Duodenal mucosa (tissue), 2 donors: ENCODE data around the gene TRIP13.
"Not testable (repeated sequence)": the region's sequence is repeated elsewhere in the genome, so short reads cannot be mapped to it uniquely, and the experiment has no call there.

Source experiments
- H3K27ac ChIP-seq: one replicate; pipeline ENCODE4 v1.7.0; 2013; ENCODE audit warnings: low read depth, low read length
- H3K27me3 ChIP-seq, 2 donors: one replicate each; pipeline ENCODE4 v1.7.0; 2013; ENCODE audit warnings: low read length in 2 of 2, control low read depth in 1 of 2; ENCODE audit not compliant: insufficient read depth in 2 of 2, control insufficient read depth in 1 of 2
- H3K36me3 ChIP-seq, 2 donors: one replicate each; pipeline ENCODE4 v1.7.0; 2013; ENCODE audit warnings: low read length in 2 of 2, control low read depth in 1 of 2; ENCODE audit not compliant: insufficient read depth in 2 of 2, control insufficient read depth in 1 of 2
- H3K4me1 ChIP-seq, 2 donors: one replicate each; pipeline ENCODE4 v1.7.0; 2013; ENCODE audit warnings: low read length in 2 of 2, control low read depth in 1 of 2; ENCODE audit not compliant: insufficient read depth in 2 of 2, control insufficient read depth in 1 of 2
- H3K4me3 ChIP-seq, 2 donors: one replicate each; pipeline ENCODE4 v1.7.0; 2013; ENCODE audit warnings: low read length in 2 of 2, low read depth in 1 of 2
- H3K9ac ChIP-seq, 2 donors: one replicate each; pipeline ENCODE4 v1.7.0; 2013; ENCODE audit warnings: low read length in 2 of 2, low read depth in 1 of 2
- H3K9me3 ChIP-seq, 2 donors: one replicate each; pipeline ENCODE4 v1.7.0; 2013; ENCODE audit warnings: low read length in 2 of 2, control low read depth in 1 of 2; ENCODE audit not compliant: control insufficient read depth in 1 of 2

Gene TRIP13

DNA sequence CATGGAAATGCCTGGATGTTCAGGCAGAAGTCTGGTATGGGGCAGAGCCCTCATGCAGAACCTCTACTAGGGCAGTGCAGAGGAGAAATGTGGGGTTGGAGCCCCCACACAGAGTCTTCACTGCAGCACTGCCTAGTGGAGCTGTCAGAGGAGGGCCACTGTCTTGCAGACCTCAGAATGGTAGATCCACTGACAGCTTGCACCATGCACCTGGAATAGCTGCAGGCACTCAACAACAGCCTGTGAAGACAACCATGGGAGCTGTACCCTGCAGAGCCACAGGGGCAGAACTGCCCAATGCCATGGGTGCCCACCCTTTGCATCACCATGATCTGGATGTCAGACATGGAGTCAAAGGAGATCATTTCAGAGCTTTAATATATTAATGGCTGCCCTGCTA is 36.9 kb downstream of the TRIP13 start:
- H3K36me3 ChIP-seq = no peaks in the 10 kb centered on the region
- no peak overlapping the region for H3K27ac ChIP-seq
- peaks cover 10 to 15% of the 10 kb centered on the region in 2 donors for H3K27me3 ChIP-seq
- H3K9ac ChIP-seq = no peak overlapping the region
- H3K9me3 ChIP-seq = no peaks in the 10 kb centered on the region
- H3K4me3 ChIP-seq = no peak overlapping the region
- H3K4me1 ChIP-seq = peaks cover 0 to 10% of the 10 kb centered on the region in 2 donors

DNA sequence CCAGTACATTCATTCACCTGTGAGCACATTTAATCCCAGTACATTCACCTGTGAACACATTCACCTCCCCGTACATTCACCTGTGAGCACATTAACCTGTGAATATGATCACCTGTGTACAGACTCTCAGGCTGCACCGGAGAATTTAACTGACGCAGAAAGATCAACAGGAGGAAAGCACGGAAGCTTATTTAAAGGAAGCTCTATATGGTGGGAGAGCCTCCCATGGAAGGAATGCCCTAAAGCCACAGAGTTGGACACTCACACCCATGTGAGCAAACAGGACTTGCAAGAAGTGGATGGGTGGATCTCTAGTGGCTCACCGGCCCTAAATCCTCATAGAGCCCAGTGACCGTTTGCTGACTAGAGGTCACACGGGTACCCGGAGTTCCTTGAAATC is 38.2 kb downstream of the TRIP13 start:
- H3K9ac ChIP-seq = no peak overlapping the region

DNA sequence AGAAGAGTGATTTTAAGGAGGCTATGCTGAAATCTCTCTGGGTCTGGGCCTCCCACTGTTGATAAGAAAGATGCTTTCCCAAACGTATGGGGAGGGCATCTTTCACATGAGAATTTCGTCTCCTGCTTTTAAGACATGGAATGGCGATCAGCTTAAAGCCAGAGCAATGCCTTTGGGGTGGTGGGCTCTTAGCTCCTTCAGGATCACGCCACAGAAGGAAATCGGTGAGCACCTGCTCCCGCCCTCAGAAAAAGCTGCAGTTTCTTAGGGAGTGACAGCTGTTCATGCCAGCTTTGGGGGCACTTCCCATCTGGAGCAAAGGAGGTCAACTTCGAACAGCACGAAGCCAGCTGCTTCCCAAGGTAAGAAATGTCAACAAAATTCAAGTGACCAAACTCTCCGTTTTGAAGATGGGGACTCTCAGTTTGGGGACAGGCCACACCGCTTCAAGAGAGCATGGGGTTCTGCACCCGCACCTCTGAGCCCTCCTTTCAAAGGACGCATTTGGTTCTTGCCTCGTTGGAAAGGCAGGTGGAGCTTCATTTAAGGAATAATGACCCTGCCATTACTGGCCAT is 39.0 kb downstream of the TRIP13 start:
- Histone ChIP-seq H3K27me3 (peaks cover 0 to 5% of the 10 kb centered on the region in 2 donors), H3K4me3 (no peak overlapping the region), H3K36me3 (no peaks in the 10 kb centered on the region), H3K9ac (no peak overlapping the region), H3K4me1 (peaks cover 0 to 8% of the 10 kb centered on the region in 2 donors), H3K27ac (no peak overlapping the region), H3K9me3 (no peaks in the 10 kb centered on the region)

More for the DNA sequence above, 38.2 kb downstream of the TRIP13 start:
- peaks cover 0 to 10% of the 10 kb centered on the region in 2 donors for H3K4me1 ChIP-seq
- H3K36me3 ChIP-seq = no peaks in the 10 kb centered on the region
- H3K4me3 ChIP-seq = no peak overlapping the region
- H3K27me3 ChIP-seq = peaks cover 3 to 13% of the 10 kb centered on the region in 2 donors
- H3K9me3 ChIP-seq = no peaks in the 10 kb centered on the region
- no peak overlapping the region for H3K27ac ChIP-seq

DNA sequence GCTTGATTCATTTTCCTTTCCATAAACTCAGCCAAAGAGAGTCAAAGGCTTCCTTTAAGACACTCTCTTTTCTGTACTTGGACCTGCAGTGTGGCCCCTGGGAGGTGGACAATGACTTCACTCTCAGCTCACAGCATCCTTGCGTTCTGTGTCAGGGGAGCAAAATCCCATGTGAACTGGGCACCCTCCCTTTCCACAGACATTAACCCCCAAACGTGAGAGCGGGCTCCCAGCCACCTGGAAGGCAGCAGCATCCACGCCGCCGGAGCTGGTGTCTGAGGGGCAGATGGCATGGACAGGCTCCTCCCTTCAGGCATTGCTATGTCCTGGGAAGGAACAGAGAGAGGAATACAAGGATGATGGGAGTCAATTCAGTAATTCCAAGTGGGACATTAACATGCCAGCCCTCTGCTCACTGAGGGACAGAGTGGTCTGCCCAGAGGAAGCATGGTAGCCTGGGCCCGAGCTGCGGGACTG is 39.5 kb downstream of the TRIP13 start:
- H3K9me3 ChIP-seq = no peaks in the 10 kb centered on the region
- H3K27ac ChIP-seq = no peak overlapping the region
- H3K27me3 ChIP-seq = peaks cover 0 to 3% of the 10 kb centered on the region in 2 donors
- no peaks in the 10 kb centered on the region for H3K36me3 ChIP-seq
- H3K4me3 ChIP-seq = no peak overlapping the region
- H3K4me1 ChIP-seq = peaks cover 0 to 2% of the 10 kb centered on the region in 2 donors
- no peak overlapping the region for H3K9ac ChIP-seq

DNA sequence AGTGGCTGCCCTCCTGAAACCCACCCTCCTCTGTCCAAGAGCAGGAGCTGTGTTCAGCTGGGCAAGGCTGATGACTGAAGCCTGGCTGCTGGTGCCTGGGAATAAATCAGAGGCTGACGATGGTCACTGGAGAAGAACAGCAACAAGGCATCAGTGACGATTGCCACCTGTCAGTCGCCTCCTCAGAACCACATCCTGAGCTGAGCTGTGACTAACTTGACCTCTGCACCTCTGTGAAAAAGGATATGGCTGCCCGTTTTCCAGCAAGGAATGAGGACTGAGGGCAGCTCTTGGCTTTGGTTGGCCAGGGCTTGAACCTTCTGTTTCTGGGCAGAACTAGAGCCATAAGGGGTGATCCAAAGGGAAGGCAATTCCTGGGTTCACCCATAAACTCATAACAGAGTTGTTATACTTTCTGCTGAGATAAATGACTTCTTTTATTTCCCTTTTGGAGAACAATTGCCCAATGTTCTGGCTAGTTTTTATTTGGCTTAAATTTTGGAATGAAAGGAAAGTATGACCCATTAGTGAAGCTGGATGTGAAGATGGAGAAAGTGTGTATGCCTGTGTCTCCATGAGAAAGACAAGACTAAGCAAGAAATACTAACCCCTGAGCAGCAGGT is 40.1 kb downstream of the TRIP13 start:
- Histone ChIP-seq H3K36me3 (no peaks in the 10 kb centered on the region), H3K4me1 (no peaks in the 10 kb centered on the region), H3K27ac (no peak overlapping the region), H3K9me3 (no peaks in the 10 kb centered on the region), H3K4me3 (no peak overlapping the region), H3K27me3 (peaks cover 0 to 1% of the 10 kb centered on the region in 2 donors), H3K9ac (no peak overlapping the region)

DNA sequence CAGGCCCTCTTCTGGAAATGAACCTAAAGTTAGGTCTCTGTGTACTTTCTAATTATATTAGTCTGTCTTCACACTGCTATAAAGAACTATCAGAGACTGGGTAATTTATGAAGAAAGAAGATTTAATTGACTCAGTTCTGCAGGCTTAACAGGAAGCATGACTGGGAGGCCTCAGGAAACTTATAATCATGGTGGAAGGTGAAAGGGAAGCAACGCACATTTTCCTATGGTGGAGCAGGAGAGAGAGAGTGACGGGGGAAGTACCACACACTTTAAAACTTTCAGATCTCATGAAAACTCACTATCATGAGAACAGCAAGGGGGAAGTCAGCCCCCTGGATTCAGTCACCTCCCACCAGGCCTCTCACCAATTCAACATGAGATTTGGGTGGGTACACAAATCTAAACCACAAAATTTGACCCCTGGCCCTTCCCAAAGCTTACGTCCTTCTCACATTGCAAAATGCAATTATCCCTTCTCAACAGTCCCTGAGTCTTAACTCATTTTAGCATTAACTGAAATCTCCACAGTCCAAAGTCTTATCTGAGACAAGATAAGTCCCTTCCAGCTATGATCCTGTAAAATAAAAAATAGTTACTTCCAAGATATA is 40.7 kb downstream of the TRIP13 start:
- Histone ChIP-seq H3K4me3 (no peak overlapping the region), H3K27ac (no peak overlapping the region), H3K36me3 (no peaks in the 10 kb centered on the region), H3K27me3 (no peaks in the 10 kb centered on the region), H3K9ac (no peak overlapping the region), H3K9me3 (no peaks in the 10 kb centered on the region), H3K4me1 (no peaks in the 10 kb centered on the region)

DNA sequence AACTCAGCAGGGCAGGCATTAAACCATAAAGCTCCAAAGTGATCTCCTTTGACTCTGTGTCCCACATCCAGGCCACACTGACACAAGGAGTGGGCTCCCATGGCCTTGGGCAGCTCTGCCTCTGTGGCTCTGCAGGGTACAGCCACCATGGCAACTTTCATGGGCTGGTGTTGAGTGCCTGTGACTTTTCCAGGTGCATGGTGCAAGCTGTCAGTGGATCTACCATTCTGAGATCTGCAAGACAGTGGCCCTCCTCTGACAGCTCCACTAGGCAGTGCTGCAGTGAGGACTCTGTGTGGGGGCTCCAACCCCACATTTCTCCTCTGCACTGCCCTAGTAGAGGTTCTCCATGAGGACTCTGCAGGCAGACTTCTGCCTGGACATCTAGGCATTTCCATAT is 41.3 kb downstream of the TRIP13 start:
- H3K27me3 ChIP-seq, H3K27ac ChIP-seq: not testable (repeated sequence)

DNA sequence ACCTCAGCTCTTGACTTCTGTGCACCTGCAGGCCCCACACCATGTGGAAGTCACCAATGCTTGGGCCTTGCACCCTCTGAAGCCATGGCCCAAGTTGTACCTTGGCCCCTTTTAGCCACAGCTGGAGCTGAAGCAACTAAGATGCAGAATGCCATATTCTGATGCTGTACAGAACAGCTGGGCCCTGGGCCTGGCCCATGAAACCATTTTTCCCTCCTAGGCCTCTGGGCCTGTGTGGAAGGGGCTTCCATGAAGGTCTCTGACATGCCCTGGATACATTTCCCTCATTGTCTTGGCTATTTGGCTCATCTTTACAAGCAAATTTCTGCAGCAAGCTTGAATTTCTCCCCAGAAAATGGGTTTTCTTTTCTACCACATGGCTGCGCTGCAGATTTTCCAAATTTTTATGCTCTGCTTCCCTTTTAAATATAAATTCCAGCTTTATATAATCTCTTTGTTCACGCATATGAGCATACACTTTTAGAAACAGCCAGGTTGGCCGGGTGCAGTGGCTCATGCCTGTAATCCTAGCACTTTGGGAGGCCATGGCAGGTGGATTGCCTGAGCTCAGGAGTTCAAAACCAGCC is 41.8 kb downstream of the TRIP13 start:
- H3K9me3 ChIP-seq, H3K9ac ChIP-seq, H3K36me3 ChIP-seq, H3K4me3 ChIP-seq, H3K4me1 ChIP-seq, H3K27me3 ChIP-seq, H3K27ac ChIP-seq: not testable (repeated sequence)

More for the DNA sequence above, 41.3 kb downstream of the TRIP13 start:
- not testable (repeated sequence) for H3K4me3 ChIP-seq, H3K9me3 ChIP-seq, H3K9ac ChIP-seq, H3K4me1 ChIP-seq, H3K36me3 ChIP-seq

DNA sequence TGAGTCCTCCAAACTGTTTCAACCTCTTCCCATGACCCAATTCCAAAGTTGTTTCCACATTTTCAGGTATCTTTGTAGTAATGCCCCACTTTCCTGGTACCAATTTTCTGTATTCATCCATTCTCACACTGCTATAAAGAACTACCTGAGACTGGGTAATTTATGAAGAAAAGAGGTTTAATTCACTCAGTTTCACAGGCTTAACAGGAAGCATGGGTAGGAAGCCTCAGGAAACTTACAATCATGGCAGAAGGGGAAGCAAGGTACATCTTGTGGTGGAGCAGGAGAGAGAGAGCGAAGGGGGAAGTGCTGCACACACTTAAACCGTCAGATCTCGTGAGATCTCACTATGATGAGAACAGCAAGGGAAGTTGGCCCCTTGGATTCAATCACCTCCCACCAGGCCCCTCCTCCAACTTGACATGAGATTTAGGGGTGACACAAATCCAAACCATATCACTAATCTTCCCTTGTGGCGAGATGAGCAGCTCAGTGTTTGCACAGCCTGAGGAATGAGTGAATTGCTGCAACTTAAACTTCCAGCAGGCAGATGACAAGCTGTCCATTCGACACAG is 42.9 kb downstream of the TRIP13 start:
- no peak overlapping the region for H3K4me3 ChIP-seq
- H3K4me1 ChIP-seq = no peaks in the 10 kb centered on the region
- H3K9ac ChIP-seq = no peak overlapping the region
- H3K27ac ChIP-seq = no peak overlapping the region
- no peaks in the 10 kb centered on the region for H3K9me3 ChIP-seq
- no peaks in the 10 kb centered on the region for H3K36me3 ChIP-seq
- H3K27me3 ChIP-seq = peaks cover 0 to 3% of the 10 kb centered on the region in 2 donors
